DMS 273 (cell line): ENCODE data around the gene EXOC2.

ENCODE experiments used
- DNase-seq: peaks from one replicate; lab custom pipeline; 2025; ENCODE audit not compliant: unreplicated experiment; lab: John Stamatoyannopoulos, UW

The EXOC2 gene

GRCh38 chr6:540490-540889, 152.4 kb downstream of the EXOC2 start:
- DNase-seq = no peak

GRCh38 chr6:537114-537513, 155.8 kb downstream of the EXOC2 start:
- DNase-seq = no peak

GRCh38 chr6:530425-530824, 162.5 kb downstream of the EXOC2 start:
- DNase-seq = no peak

GRCh38 chr6:528989-529388, 163.9 kb downstream of the EXOC2 start:
- DNase-seq = no peak

GRCh38 chr6:527989-528673, 164.8 kb downstream of the EXOC2 start:
- no peak for DNase-seq

- no peak for DNase-seq
Observed at GRCh38 chr6:524803-525202, 168.1 kb downstream of the EXOC2 start.

- DNase-seq = no peak
Observed at GRCh38 chr6:520820-521219, 172.1 kb downstream of the EXOC2 start.

GRCh38 chr6:518218-518617, 174.7 kb downstream of the EXOC2 start:
- DNase-seq = no peak

- no peak for DNase-seq
Observed at GRCh38 chr6:516213-516612, 176.7 kb downstream of the EXOC2 start.

GRCh38 chr6:515267-515666, 177.7 kb downstream of the EXOC2 start:
- DNase-seq = no peak

- no peak for DNase-seq
Observed at GRCh38 chr6:514396-514978, 178.5 kb downstream of the EXOC2 start.

GRCh38 chr6:513961-514360, 179.0 kb downstream of the EXOC2 start:
- DNase-seq = no peak

GRCh38 chr6:513058-513457, 179.9 kb downstream of the EXOC2 start:
- DNase-seq = no peak

GRCh38 chr6:511488-512137, 181.3 kb downstream of the EXOC2 start:
- DNase-seq = no peak

- no peak for DNase-seq
Observed at GRCh38 chr6:509676-510075, 183.3 kb downstream of the EXOC2 start.

- DNase-seq = no peak
Observed at GRCh38 chr6:508614-509013, 184.3 kb downstream of the EXOC2 start.

GRCh38 chr6:508006-508405, 184.9 kb downstream of the EXOC2 start:
- DNase-seq = no peak

- no peak for DNase-seq
Observed at GRCh38 chr6:506920-507622, 185.9 kb downstream of the EXOC2 start.

- DNase-seq = no peak
Observed at GRCh38 chr6:506508-506907, 186.4 kb downstream of the EXOC2 start.

- DNase-seq = no peak
Observed at GRCh38 chr6:505374-505773, 187.6 kb downstream of the EXOC2 start.

GRCh38 chr6:504446-504980, 188.4 kb downstream of the EXOC2 start:
- DNase-seq = no peak
